22Rv1 (cell line): ENCODE data around the gene COQ9.

Source experiments
- CTCF ChIP-seq: fragments of 450-650 bp; IDR thresholded peaks from 2 replicates; pipeline ENCODE4 v1.5.1; 2017; ENCODE audit warnings: mild to moderate bottlenecking
- ZFX ChIP-seq: fragments of 450-650 bp; IDR thresholded peaks from 2 replicates; pipeline ENCODE4 v1.6.1; 2017; ENCODE audit warnings: antibody characterized with exemption, borderline replicate concordance

- no peak for TF ChIP-seq CTCF
- TF ChIP-seq ZFX, result no peak
Observed at GRCh38 chr16:57503366-57503765, 56.1 kb downstream of the COQ9 start.
